H4 (cell line): ENCODE results near the gene C9orf152. TPM values are rescaled to one million over a fixed set of nuclear protein-coding genes. Genes with fewer than 3 reads are reported as not detected.
"Not testable (repeated sequence)": the region's sequence is repeated elsewhere in the genome, so short reads cannot be mapped to it uniquely, and the experiment has no call there.

Experiments used
- DNase-seq: peaks from one replicate; pipeline ENCODE4 v3.0.0-alpha.2; 2015; ENCODE audit warnings: low spot score
- total RNA-seq: library from RNA; depleted of rRNA; stranded (reverse); fragments of >200 nt; shearing (Covaris generic); gene quantifications from 2 replicates; pipeline ENCODE4 v1.2.3, GENCODE V29; 2014; rRNA removed

Gene C9orf152
- total RNA-seq: not detected in 2 replicates

- no peak for DNase-seq
Observed at GRCh38 chr9:110208031-110208430, at the start of gene C9orf152. C9orf152 (minus strand) TSS chr9:110208159; CDS start chr9:110207579, 580 bp downstream.

GRCh38 chr9:110257097-110257841 is 49.3 kb upstream of the C9orf152 start:
- DNase-seq: peak; percentile 10

GRCh38 chr9:110256380-110257096 is 48.6 kb upstream of the C9orf152 start, which contains the start of gene TXN:
TXN (minus strand) TSS chr9:110256507; CDS start chr9:110256435, 72 bp downstream.
- peak; percentile 95 for DNase-seq

GRCh38 chr9:110255463-110256379 is 47.8 kb upstream of the C9orf152 start:
- peak; percentile 24 for DNase-seq

- DNase-seq: no peak
Observed at GRCh38 chr9:110255034-110255462, 47.1 kb upstream of the C9orf152 start.

GRCh38 chr9:110254500-110254899 is 46.5 kb upstream of the C9orf152 start:
- no peak for DNase-seq

GRCh38 chr9:110252509-110253139 is 44.7 kb upstream of the C9orf152 start:
- DNase-seq: peak; percentile 37

GRCh38 chr9:110251770-110252169 is 43.8 kb upstream of the C9orf152 start:
- DNase-seq: not testable (repeated sequence)

- no peak for DNase-seq
Observed at GRCh38 chr9:110251212-110251611, 43.3 kb upstream of the C9orf152 start.

GRCh38 chr9:110249603-110250002 is 41.6 kb upstream of the C9orf152 start:
- DNase-seq: no peak

- DNase-seq: no peak
Observed at GRCh38 chr9:110248361-110248760, 40.4 kb upstream of the C9orf152 start.

- DNase-seq: no peak
Observed at GRCh38 chr9:110246214-110246613, 38.3 kb upstream of the C9orf152 start.

GRCh38 chr9:110244616-110245015 is 36.7 kb upstream of the C9orf152 start:
- DNase-seq: no peak

GRCh38 chr9:110241858-110242321 is 33.9 kb upstream of the C9orf152 start:
- DNase-seq: no peak

- DNase-seq: no peak
Observed at GRCh38 chr9:110241260-110241857, 33.4 kb upstream of the C9orf152 start.

GRCh38 chr9:110240198-110240597 is 32.2 kb upstream of the C9orf152 start:
- no peak for DNase-seq

- DNase-seq: no peak
Observed at GRCh38 chr9:110228321-110228720, 20.4 kb upstream of the C9orf152 start.

GRCh38 chr9:110224583-110224982 is 16.6 kb upstream of the C9orf152 start:
- no peak for DNase-seq

GRCh38 chr9:110220809-110221208 is 12.8 kb upstream of the C9orf152 start:
- no peak for DNase-seq

GRCh38 chr9:110217656-110218099 is 9.7 kb upstream of the C9orf152 start:
- peak; percentile 23 for DNase-seq
